K562 (cell line): ENCODE results near the gene ASPHD2.

ENCODE experiments used
- BACH1 ChIP-seq: fragments of 200-800 bp; sonication (Bioruptor generic); IDR thresholded peaks from 2 replicates; pipeline ENCODE4 v1.6.1; 2016; ENCODE audit warnings: missing genetic modification characterization, missing compliant biosample characterization
- CTCF ChIP-seq, 3 experiments: IDR thresholded peaks in 2 of 3; conservative IDR thresholded peaks in 1 of 3; 2 replicates each; pipeline ENCODE4 v1.5.1; 2011 to 2012; ENCODE audit warnings: low read length in 3 of 3, mild to moderate bottlenecking in 3 of 3, control low read depth in 2 of 3, improper control_type of control experiment in 1 of 3, inconsistent platforms in 1 of 3, low read depth in 1 of 3, mixed read lengths in 1 of 3, moderate library complexity in 1 of 3; ENCODE audit not compliant: insufficient read depth in 2 of 3
- E2F6 ChIP-seq, 2 experiments: IDR thresholded peaks; 2 replicates each; pipeline ENCODE4 v1.6.1; 2011; ENCODE audit warnings: borderline replicate concordance in 1 of 2, control low read depth in 1 of 2, low read depth in 1 of 2, low read length in 1 of 2, mild to moderate bottlenecking in 1 of 2, mixed read lengths in 1 of 2, moderate library complexity in 1 of 2; ENCODE audit not compliant: insufficient read depth in 1 of 2, insufficient read length in 1 of 2, poor library complexity in 1 of 2, severe bottlenecking in 1 of 2; ENCODE audit errors: extremely low read depth in 1 of 2
- EZH2 ChIP-seq: IDR thresholded peaks from 2 replicates; pipeline ENCODE4 v1.6.1; 2012; ENCODE audit warnings: low read depth, mild to moderate bottlenecking, inconsistent platforms, low read length, borderline replicate concordance
- FOXM1 ChIP-seq, 2 experiments: fragments of 450-650 bp in 1 of 2; sonication (generic) in 1 of 2; formaldehyde crosslinking in 1 of 2; IDR thresholded peaks; 2 replicates each; pipeline versions ENCODE4 v1.6.1 to v1.9.0; 2017 to 2022; ENCODE audit warnings: low read depth in 2 of 2, mild to moderate bottlenecking in 2 of 2, missing genetic modification reagents in 1 of 2, moderate library complexity in 1 of 2
- KLF16 ChIP-seq: IDR thresholded peaks from 2 replicates; pipeline ENCODE4 v1.6.1; 2016; ENCODE audit warnings: antibody characterized with exemption
- L3MBTL2 ChIP-seq: fragments of 450-650 bp; IDR thresholded peaks from 2 replicates; pipeline ENCODE4 v1.6.1; 2016; ENCODE audit warnings: mild to moderate bottlenecking, moderate library complexity
- NR3C1 ChIP-seq: sonication (generic); formaldehyde crosslinking; IDR thresholded peaks from 2 replicates; pipeline ENCODE4 v1.8.1; 2022; ENCODE audit warnings: missing genetic modification reagents
- POLR2A ChIP-seq: fragments of 450-650 bp; conservative IDR thresholded peaks from 2 replicates; pipeline ENCODE4 v1.6.1; 2016
- PPARD ChIP-seq: fragments of 250-450 bp; sonication (Bioruptor Pico); IDR thresholded peaks from 2 replicates; pipeline ENCODE4 v1.8.0; 2022; ENCODE audit warnings: inconsistent platforms, mild to moderate bottlenecking, moderate library complexity
- RFX7 ChIP-seq: fragments of 250-450 bp; sonication (Bioruptor Pico); IDR thresholded peaks from 2 replicates; pipeline ENCODE4 v1.5.1; 2021; ENCODE audit warnings: mild to moderate bottlenecking
- SP1 ChIP-seq: sonication (generic); formaldehyde crosslinking; IDR thresholded peaks from 2 replicates; pipeline ENCODE4 v1.8.1; 2022; ENCODE audit warnings: mild to moderate bottlenecking, missing genetic modification reagents
- USF2 ChIP-seq: sonication (generic); formaldehyde crosslinking; IDR thresholded peaks from 2 replicates; pipeline ENCODE4 v1.5.0; 2020; ENCODE audit warnings: missing genetic modification reagents
- ZNF609 ChIP-seq: sonication (generic); formaldehyde crosslinking; IDR thresholded peaks from 2 replicates; pipeline ENCODE4 v1.8.1; 2023; ENCODE audit warnings: missing genetic modification reagents, mild to moderate bottlenecking, borderline replicate concordance

GRCh38 chr22:26457661-26458272, 28.7 kb downstream of the ASPHD2 start:
- no peak for TF ChIP-seq SP1 (CRISPR knock-in tag)
- TF ChIP-seq ZNF609, result no peak
- TF ChIP-seq POLR2A, result no peak
- no peak for TF ChIP-seq NR3C1
- no peak for TF ChIP-seq E2F6 (IDR thresholded peaks at IDR 0.05; ENCODE audit: borderline replicate concordance in 1 of 2, extremely low read depth in 1 of 2, insufficient read depth in 1 of 2, insufficient read length in 1 of 2, low read depth in 1 of 2, low read length in 1 of 2, poor library complexity in 1 of 2, severe bottlenecking in 1 of 2)
- TF ChIP-seq BACH1 (tag), result no peak
- TF ChIP-seq EZH2, result no peak
- TF ChIP-seq PPARD, result no peak
- TF ChIP-seq FOXM1 (IDR thresholded peaks at IDR 0.05; ENCODE audit: low read depth), result no peak
- no peak for TF ChIP-seq FOXM1 (CRISPR knock-in tag; IDR thresholded peaks at IDR 0.05; ENCODE audit: low read depth)
- no peak for TF ChIP-seq KLF16
- TF ChIP-seq L3MBTL2, result no peak
- no peak for TF ChIP-seq RFX7 (CRISPR knock-in tag)
- TF ChIP-seq USF2 (CRISPR knock-in tag), result no peak
- TF ChIP-seq CTCF (IDR thresholded peaks at IDR 0.05 in 2 of 3, conservative IDR thresholded peaks at IDR 0.05 in 1 of 3; ENCODE audit: insufficient read depth in 2 of 3, low read depth in 1 of 3, low read length in 3 of 3), result no peak
